ENCODE measurements around the gene GYS2. TPM values are rescaled to one million over a fixed set of nuclear protein-coding genes. Genes with fewer than 3 reads are reported as not detected.
"Not testable (repeated sequence)": the region's sequence is repeated elsewhere in the genome, so short reads cannot be mapped to it uniquely, and the experiment has no call there.

Gene GYS2
- total RNA-seq, 1 donor from 2014 or later, result 0.27 TPM

DNA sequence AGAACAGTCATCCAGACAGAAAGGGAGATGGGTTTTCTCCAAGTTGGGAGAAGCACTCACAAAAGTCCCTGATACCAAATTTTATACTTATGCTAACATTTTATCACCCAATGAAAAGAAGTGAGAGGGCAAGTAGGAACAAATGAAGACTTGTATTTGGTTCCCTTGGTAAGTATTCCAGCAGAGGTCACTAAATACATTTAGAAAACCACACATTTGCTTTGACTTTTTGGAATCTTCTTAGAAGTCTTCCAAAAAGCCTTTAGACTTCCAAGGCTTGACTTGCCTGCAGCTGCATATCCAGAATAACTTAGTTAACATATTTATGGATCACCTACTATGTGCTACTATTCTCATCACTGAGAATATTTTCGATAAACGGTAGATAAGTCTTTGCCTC lies 3.1 kb upstream of the GYS2 start:
- intact Hi-C loops (cut with DNase I), result no loop called here

DNA sequence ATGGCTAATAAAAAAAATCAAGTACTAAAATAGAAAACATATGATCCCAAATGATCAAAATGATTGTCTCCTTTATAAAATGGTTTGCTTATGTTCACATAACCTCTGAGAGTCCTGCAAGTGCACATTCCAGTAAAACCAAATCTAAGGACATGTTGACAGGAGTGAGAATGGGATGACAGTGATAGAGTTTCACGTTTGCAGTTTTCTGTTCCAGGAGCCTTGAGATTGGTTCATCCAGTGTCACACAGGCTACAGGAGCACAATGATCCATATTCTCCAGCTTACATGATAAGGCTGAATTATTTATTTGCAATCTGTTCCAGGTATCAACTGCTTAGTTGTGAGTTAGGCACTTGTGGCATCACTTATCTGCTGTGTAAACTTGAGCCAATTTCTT lies 1.5 kb upstream of the GYS2 start:
- ATAC-seq (no peak), DNase-seq (ENCODE audit: low spot score) (no peak)
- intact Hi-C loops (cut with DNase I), result no loop called here

More for the DNA sequence above, 3.1 kb upstream of the GYS2 start:
- no peak for ATAC-seq
- DNase-seq (ENCODE audit: low spot score), result no peak

DNA sequence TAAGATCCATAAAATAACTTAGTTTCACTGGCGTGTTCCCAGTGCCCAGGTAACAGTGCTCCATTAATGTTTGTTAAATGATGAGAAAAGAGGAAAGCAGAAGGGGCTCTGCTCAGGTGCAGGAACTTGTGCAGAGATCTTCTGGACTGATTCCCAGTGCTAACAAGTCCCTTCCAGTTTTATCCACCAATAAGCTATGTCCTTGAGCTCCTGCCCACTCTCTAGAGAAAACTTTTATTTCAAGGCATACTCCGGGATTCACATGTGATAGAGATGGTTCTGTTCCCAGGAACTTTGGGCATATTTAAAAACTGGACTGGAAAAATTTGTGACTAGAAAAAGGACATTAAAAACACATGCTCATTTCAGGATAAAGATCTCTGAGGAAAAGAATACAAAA lies 1.9 kb downstream of the GYS2 start:
- DNase-seq (ENCODE audit: low spot score) (no peak), ATAC-seq (no peak)
- intact Hi-C loops (cut with DNase I), result no loop called here

DNA sequence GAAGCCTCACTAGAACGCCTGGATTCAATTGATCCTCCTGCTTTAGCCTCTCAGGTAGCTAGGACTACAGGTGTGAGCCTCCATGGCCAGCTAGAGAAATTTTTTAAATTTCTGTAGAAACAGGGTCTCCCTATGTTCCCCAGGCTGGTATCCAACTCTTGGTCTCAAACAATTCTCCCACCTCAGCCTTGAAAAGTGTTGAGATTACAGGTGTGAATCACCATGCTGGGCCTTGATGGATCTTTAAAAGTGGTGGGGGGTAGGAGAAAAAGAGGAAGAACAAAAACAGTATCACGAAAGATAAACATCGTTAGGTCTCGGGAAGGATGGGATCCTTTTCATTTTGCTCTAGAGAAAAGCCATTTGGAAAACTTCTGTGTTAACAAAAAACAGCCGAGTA lies 4.5 kb downstream of the GYS2 start:
- no peak for DNase-seq (ENCODE audit: low spot score)
- ATAC-seq, result no peak
- intact Hi-C loops (cut with DNase I), result no loop called here

DNA sequence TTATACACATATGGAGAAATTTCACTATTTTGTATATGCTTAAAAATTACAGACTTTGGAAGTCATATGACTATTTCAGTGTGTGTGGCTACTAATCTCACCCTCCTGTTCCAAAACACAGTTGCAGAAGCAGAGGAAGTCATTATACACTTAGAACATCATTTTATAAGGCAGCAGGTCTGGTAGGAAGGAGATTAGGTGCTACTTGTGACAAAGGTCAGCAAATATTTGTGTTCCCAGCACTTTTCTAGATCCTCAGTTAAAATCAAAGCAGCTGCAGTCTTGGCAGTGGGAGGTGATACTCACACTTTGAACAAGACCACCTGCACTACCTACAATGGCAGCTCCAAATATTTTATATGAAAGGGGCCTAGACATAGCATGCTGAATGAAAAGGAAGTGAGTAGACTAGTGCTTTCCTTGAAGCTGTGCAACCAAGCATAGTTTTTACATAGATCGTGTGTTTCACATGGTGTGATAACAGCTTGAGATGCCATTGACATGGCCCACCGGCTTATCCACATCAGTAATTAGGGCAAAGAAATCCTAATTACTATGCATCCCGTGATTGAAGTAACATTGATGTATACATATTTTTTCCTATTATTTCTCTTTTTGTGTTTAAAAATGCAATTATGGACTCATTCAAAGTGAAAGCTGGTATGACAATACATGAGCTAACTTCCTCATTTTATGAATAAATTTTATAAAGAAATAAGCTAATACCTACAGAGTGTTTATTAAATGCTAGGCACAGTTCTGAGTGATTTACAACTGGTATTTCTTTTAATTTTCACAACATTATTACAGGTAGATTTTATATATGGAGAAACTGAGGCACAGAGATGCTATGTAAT lies 5.3 kb downstream of the GYS2 start:
- no peak for DNase-seq (ENCODE audit: low spot score)
- intact Hi-C loops (cut with DNase I), result no loop called here
- no peak for ATAC-seq

DNA sequence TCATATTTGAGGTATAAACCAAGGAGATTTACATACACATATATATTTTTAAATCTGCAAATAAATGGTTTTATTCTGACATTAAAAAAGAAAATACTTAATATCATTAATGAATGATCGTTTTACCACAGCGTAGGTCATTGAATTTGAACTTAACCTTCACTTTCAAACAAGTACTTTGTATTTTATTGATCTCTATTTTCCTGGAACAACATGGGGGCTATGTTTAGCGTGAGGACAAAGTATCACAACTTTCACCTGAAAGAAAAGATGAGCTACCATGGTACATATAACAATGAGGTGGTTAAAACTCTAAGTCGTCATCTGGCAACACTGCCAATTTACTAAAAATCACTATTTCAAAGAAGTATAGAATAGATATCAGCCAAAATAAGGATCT lies 6.0 kb downstream of the GYS2 start:
- ATAC-seq (no peak), DNase-seq (ENCODE audit: low spot score) (no peak)
- intact Hi-C loops (cut with DNase I), result no loop called here

DNA sequence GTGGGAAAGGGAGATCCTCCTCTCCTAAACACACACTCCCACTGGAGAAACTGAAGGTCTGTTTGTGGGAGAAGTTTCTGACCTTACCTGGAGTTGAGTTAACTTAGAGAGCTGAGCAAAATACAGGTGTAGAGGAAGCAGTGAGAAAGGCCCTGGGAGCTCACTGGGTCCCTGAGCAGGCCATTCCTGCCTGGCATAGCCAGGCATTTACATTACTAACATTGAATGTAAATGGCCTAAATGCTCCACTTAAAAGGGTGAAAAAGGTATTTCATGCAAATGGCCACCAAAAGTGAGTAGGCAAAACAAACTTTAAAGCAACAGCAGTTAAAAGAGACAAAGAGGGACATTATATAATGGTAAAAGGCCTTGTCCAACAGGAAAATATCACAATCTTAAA lies 9.3 kb downstream of the GYS2 start:
- DNase-seq (ENCODE audit: low spot score); intact Hi-C loops (cut with DNase I); ATAC-seq: not testable (repeated sequence)

DNA sequence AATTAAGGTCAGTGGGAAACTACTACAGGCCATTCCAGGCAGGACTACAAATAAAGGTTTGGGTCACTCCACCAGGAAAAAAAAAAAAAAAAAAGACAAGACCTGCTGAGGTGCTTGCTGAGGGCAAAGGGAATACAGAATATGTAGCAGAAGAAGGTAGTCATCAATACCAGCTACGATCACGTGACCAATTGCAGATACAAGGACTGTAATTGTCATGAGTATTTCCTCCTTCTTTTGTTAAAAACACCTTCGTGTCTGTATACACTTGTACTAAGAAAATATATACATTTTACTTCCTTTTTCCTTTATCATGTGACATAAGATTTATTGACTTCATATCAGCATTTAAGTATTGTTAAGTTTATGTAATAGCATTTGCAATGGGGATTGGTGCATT lies 19.2 kb downstream of the GYS2 start:
- intact Hi-C loops (cut with DNase I), result no loop called here
- DNase-seq (ENCODE audit: low spot score) (no peak), ATAC-seq (no peak)

DNA sequence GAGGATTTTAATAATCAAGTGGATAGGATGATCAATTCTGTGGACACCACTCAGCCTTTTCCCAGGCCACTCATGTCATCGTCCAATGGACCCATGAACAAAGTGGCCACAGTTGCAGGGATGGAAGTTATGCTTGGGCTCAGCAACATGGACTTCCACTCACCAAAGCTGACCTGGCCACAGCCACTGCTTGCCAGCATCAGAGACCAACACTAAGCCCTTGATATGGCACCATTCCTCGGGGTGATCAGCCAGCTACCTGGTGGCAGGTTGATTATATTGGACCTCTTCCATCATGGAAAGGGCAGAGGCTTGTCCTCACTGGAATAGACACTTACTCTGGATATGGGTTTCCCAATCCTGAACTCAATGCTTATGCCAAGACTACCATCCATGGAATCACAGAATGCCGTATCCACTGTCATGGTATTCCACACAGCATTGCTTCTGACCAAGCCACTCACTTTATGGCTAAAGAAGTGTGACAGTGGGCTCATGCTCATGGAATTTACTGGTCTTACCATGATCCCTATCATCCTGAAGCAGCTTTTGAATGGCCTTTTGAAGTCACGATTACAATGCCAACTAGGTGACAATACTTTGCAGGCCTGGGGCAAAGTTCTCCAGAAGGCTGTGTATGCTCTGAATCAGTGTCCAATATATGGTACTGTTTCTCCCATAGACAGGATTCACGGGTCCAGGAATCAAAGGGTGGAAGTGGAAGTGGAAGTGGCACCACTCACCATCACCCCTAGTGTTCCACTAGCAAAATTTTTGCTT lies 20.1 kb downstream of the GYS2 start:
- ATAC-seq; DNase-seq (ENCODE audit: low spot score); intact Hi-C loops (cut with DNase I): not testable (repeated sequence)

DNA sequence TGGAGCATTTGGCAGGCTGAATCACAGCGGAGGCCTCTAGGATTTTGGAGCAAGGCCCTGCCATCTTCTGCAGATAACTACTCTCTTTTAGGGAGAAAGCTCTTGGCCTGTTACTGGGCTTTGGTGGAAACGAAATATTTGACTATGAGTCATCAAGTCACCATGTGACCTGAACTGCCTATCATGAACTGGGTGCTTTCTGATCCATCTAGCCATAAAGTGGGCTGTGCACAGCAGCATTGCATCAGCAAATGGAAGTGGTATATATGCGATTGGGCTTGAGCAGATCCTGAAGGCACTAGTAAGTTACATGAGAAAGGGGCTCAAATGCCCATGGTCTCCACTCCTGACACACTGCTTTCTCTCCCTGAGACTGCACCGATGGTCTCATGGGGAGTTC lies 21.1 kb downstream of the GYS2 start:
- intact Hi-C loops (cut with DNase I), result no loop called here
- ATAC-seq, result no peak
- no peak for DNase-seq (ENCODE audit: low spot score)

DNA sequence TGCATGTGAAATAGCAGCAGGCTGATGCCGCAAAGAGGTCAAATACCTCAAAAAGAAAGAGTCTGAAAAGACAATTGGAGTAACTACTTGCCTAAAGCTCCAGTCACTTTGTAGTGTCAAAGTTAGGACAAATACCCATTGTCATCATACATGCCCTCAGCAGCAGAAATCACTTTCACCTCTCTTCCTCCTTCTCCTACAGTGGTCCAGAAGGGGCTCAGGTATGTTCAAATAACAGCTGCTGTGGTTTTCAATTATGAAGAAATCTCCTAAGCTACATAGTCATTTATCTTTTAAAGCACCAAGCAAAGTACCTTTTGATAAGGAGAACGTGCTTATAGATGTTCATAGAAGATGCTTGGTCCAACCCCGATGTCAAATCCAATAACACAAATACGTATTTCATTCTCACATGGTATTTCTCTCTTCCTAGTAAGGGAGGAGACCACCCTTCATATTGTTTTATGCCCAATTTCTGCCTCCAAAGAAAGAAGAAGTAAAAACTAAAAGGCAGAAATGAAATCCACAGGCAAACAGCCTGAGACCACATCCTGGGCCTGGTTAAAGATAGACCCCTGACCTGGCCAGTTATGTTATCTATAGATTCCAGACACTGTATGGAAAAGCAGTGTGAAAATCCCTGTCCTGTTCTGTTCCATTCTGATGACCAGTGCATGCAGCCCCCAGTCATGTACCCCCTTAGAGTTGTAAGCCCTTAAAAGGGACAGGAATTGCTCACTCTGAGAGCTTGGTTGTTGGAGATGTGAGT lies 23.7 kb downstream of the GYS2 start:
- DNase-seq (ENCODE audit: low spot score) (no peak), ATAC-seq (no peak)
- intact Hi-C loops (cut with DNase I), result no loop called here

DNA sequence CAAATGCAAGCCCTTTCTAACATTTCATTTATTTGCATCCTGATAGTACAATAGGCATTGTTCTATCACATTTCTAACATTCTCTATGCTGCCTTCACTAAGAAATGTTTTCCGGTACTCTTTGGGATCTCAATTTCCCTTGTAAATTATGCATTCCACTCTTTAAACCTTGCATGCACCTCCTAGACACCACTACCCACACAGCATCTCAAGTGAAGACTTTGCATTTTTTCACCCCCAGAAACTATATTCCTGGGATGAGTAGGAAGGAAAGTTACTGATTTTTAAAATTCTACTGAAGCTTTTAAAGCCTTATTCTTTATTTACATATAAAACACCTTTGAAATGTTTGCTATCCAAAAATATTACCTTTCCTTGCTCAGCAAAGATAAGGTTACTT lies 27.1 kb downstream of the GYS2 start:
- no peak for DNase-seq (ENCODE audit: low spot score)
- intact Hi-C loops (cut with DNase I), result no loop called here
- ATAC-seq, result no peak

DNA sequence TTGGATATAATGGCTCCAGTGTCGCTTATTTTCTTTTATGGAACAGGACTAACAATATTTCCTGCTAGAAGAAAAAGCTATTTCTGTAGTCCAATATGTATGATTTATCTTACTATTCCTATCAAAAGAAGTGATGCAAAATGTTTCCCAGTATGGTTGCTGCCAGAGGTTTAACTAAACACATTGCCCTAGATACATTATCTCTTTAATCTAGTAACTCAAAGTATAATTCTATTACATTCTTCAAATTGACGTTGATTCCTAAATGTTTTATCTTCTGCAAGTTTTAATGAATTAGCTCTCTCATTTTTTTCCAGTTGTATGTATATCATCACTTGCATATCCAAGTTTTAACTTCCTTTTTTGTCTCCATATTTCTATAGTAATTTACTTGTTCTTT lies 28.2 kb downstream of the GYS2 start:
- ATAC-seq (no peak), DNase-seq (ENCODE audit: low spot score) (no peak)
- intact Hi-C loops (cut with DNase I), result no loop called here

DNA sequence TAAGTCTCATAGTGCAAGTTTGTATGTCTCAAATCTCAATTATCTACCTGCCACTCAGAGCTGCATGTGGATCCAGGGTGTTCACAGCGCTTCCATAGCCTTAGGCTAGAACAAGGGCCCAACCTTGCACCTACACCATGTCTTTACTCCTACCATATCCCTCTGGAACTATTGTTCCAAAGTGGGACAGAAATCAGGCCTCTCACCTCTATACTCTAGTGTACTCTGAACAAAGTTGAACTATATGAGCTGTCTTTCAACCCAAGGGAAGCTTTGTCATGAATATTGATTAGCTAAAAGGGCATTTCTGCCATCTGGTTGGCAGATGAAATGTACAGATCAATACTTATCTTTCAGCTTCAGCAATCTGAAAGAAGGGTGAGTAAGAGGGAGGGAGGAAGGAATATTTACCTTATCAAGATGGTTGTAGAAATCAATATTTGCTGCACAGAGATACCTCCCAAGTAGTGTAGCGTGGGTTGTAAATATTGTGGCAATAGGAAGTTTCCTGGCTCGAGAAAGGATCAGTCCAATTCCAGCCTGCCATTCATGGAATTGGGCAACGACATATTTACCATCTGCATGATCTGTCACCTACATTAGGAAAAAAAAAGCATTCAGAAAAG lies 30.8 kb downstream of the GYS2 start:
- no peak for ATAC-seq
- DNase-seq (ENCODE audit: low spot score), result no peak
- intact Hi-C loops (cut with DNase I), result no loop called here

DNA sequence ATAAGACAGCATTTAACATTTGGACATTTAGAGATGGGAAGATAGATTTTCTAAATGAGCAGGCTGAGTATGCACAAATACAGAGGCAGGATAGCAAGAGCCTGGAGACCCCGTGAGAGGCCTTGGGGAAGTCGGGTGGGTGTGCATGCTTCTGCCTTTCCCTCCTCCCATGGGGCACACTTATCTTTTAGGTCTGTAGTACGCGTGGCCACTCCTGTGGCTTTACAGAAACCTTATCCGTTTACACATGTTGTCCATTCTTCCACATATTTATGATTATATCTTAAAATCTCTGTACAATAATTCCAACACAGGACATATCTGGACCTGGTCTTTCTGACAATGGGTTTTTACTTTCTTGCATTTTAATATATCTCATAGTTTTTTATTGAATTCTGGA lies 33.6 kb downstream of the GYS2 start:
- intact Hi-C loops (cut with DNase I), result no loop called here
- ATAC-seq (no peak), DNase-seq (ENCODE audit: low spot score) (no peak)

DNA sequence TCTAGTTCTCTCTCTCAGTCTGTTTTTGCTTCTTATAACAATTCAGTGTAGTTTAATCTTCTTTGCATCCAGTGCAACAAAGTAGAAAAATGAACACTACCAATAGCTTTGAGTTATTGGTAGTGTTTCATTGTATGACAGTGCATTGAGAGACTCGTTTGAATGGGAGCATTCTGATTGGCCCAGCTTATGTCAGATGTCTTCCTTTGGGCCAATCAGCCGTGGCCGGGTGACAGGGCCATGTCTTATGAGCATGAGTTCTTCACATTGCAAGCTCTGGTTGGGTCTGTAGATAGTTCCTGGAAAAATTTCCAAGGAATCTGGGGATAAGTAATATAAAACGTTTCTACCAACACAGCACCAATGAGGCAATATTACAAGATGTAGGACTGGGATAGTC lies 36.5 kb downstream of the GYS2 start:
- ATAC-seq (no peak), DNase-seq (ENCODE audit: low spot score) (no peak)
- intact Hi-C loops (cut with DNase I), result no loop called here

DNA sequence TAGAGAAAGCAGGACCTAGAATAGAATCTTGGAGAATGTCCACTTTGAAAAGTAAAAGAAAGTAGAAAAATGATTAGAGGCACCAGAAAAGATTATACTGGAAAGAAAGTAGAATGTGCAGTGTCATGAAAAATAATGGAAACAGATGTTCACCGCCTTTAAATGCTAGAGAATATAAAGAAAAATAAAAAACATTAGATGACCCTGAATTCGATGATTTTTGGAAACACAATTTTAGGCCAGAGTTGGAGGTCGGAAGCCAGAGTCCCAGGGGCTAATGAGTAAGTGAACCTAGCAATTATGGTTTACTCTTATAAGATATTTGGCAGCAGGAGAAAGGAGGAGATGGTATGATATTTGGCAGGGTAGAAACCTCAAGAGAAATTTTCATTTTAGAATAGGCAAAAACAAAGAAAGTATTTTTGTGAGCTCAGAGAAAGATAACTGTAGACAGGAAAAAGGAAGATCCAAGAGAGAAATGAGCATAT lies 37.7 kb downstream of the GYS2 start:
- ATAC-seq (peak; percentile 64), DNase-seq (ENCODE audit: low spot score) (no peak)
- intact Hi-C loops (cut with DNase I), result no loop called here

DNA sequence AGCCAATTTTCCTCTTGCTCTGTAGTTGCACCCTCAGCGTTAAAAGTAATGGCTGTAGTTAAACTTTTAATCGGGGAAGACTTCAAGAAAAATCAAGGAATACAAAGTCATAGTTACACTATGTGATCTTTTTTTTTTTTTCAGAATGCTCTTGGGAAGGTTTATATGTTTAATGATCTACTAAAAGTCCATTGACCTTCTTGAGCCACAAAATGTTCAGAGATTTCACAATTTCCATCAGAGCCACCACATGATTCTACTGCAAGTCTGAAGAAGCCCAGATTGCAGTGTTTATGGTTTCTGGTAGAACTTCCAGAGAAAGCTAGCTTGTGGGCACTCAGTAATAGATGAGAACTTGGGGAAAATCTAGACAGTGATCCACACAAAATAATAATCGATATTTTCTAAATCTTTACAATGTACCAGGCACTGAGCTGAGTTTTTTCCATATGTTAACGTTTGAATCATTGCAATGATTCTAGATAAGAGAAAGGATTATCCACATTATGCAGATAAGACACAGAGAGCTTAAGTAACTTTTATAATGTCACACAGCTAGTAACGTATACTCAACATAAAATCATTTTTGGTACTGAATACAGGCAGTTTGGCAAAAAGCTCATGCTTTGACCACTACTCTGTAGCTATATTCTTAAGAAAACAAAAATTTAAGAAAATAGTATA lies 38.3 kb downstream of the GYS2 start:
- intact Hi-C loops (cut with DNase I), result no loop called here
- ATAC-seq, result peak; percentile 68
- DNase-seq (ENCODE audit: low spot score), result no peak

DNA sequence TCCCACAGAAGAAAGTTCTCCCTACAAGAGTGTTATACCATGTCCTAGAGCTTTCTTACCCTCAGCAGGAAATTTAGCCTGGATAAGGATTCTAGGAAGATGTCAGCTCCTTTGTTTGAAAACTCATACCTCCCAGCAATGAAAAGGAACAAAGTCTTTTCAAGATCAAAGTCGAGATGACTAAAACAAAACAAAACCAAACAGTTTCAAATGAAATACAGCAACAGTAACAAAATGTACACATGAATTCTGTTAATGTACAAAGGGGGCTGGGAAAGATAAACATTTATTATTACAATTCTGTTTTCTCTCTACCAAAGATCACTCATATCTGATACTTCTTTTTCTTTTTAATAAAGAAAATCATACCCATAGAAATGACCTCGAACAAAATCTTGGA lies 41.8 kb downstream of the GYS2 start:
- intact Hi-C loops (cut with DNase I), result no loop called here
- DNase-seq (ENCODE audit: low spot score) (no peak), ATAC-seq (no peak)

All from sciatic nerve (tissue), 2 donors.